Measurements from ENCODE around the gene HADHB.
"Not testable (repeated sequence)": the region's sequence is repeated elsewhere in the genome, so short reads cannot be mapped to it uniquely, and the experiment has no call there.

Gene HADHB

GRCh38 chr2:26245810-26246209 lies 1.1 kb downstream of the HADHB start:
- no peak for DNase-seq

GRCh38 chr2:26246818-26247217 lies 2.1 kb downstream of the HADHB start:
- DNase-seq, result no peak

GRCh38 chr2:26249625-26250024 lies 4.9 kb downstream of the HADHB start:
- DNase-seq, result no peak

- DNase-seq, result no peak
Measured at GRCh38 chr2:26251893-26252292, 7.2 kb downstream of the HADHB start.

GRCh38 chr2:26255759-26256384 lies 11.1 kb downstream of the HADHB start:
- no peak for DNase-seq

GRCh38 chr2:26258836-26259235 lies 14.1 kb downstream of the HADHB start:
- DNase-seq, result not testable (repeated sequence)

GRCh38 chr2:26268213-26268612 lies 23.5 kb downstream of the HADHB start:
- no peak for DNase-seq

GRCh38 chr2:26268670-26269385 lies 24.1 kb downstream of the HADHB start:
- not testable (repeated sequence) for DNase-seq

GRCh38 chr2:26269571-26270158 lies 24.9 kb downstream of the HADHB start:
- DNase-seq, result no peak

- DNase-seq, result no peak
Measured at GRCh38 chr2:26270373-26270772, 25.6 kb downstream of the HADHB start.

GRCh38 chr2:26273501-26273900 lies 28.8 kb downstream of the HADHB start:
- no peak for DNase-seq

- no peak for DNase-seq
Measured at GRCh38 chr2:26274058-26274613, 29.4 kb downstream of the HADHB start.

GRCh38 chr2:26276484-26277227 lies 31.9 kb downstream of the HADHB start:
- no peak for DNase-seq

- DNase-seq, result no peak
Measured at GRCh38 chr2:26279886-26280285, 35.1 kb downstream of the HADHB start.

GRCh38 chr2:26281226-26281625 lies 36.5 kb downstream of the HADHB start:
- no peak for DNase-seq

GRCh38 chr2:26283606-26284005 lies 38.9 kb downstream of the HADHB start:
- no peak for DNase-seq

GRCh38 chr2:26284132-26284531 lies 39.4 kb downstream of the HADHB start:
- no peak for DNase-seq

- DNase-seq, result no peak
Measured at GRCh38 chr2:26285931-26286330, 41.2 kb downstream of the HADHB start.

GRCh38 chr2:26290001-26290400 lies 45.3 kb downstream of the HADHB start:
- DNase-seq, result no peak

GRCh38 chr2:26292646-26293045 lies 47.9 kb downstream of the HADHB start:
- no peak for DNase-seq

- DNase-seq, result no peak
Measured at GRCh38 chr2:26295511-26295910, 50.8 kb downstream of the HADHB start.

GRCh38 chr2:26297061-26297460 lies 52.3 kb downstream of the HADHB start:
- no peak for DNase-seq

GRCh38 chr2:26298286-26298637 lies 53.5 kb downstream of the HADHB start:
- DNase-seq, result no peak
